CD4-positive, alpha-beta T cell treated with Interleukin-4 for 1 hour (primary cell): Measurements from ENCODE around the gene LTBP2.

Experiments used
- DNase-seq, 2 donors: peaks; one replicate each; pipeline ENCODE4 v3.0.0-alpha.2; 2020 to 2022

LTBP2 gene

GRCh38 chr14:74637178-74637550, 25.1 kb upstream of the LTBP2 start:
- DNase-seq, result no peak

DNA sequence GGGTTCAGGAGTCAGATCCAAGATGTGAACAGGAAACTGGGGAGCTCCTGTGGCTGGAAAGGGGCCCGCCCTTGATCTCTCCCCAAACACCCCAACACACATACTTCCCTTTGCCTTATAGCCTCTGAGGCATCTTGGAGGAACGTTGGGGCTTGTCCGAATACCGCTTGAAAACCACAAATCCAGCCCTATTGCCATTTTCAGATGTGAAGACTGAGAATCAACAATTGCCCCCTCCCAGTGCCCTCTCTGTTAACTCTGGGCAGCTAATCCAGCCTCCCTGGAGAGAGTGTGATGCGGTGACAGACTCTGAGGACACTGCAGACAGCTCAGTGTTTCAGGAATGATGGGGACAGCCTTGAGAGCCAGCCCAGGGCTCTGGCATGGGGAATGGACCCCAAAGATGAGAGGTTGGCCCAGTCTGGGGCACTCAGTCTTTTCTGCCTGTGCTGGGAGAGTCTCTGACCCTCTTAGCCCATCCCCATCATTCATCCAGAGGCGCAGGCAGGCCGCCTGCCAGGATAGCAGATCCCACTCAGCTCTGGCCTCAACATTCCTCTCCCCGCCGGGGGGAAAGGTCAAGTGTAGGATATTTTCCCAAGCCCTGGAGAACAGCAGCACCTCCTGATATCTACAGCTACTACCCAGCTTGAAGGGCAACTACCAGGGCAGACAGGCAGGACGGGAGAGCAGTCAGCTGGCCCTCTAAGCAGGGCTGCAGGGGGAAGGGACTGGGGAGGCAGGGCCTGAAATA, 24.6 kb upstream of the LTBP2 start:
- DNase-seq, result no peak

DNA sequence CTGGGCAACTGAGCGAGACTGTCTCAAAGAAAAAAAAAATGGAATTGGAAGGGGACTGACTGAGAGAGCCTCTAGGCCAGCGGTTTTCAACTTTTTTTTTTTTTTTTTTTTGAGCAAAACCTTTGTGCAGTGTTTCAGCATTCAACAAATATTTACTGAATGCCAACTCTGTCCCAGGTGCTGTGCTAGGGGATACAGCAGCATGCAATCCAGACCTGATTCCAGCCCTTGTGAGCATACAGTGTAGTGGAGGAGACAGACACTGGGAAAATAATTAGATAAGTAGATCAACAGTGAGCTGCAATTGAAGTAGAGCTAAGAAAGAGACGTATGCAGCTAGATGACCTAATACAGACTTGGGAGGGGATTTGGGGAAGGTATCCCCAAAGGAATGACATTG, 23.8 kb upstream of the LTBP2 start:
- no peak for DNase-seq

- no peak for DNase-seq
Observed at GRCh38 chr14:74634964-74635363, 22.9 kb upstream of the LTBP2 start.

GRCh38 chr14:74634481-74634880, 22.4 kb upstream of the LTBP2 start:
- DNase-seq, result no peak

GRCh38 chr14:74630881-74631690, 19.0 kb upstream of the LTBP2 start:
- no peak for DNase-seq

- DNase-seq, result no peak
Observed at GRCh38 chr14:74628418-74628817, 16.4 kb upstream of the LTBP2 start.

GRCh38 chr14:74627076-74627475, 15.0 kb upstream of the LTBP2 start:
- no peak for DNase-seq

DNA sequence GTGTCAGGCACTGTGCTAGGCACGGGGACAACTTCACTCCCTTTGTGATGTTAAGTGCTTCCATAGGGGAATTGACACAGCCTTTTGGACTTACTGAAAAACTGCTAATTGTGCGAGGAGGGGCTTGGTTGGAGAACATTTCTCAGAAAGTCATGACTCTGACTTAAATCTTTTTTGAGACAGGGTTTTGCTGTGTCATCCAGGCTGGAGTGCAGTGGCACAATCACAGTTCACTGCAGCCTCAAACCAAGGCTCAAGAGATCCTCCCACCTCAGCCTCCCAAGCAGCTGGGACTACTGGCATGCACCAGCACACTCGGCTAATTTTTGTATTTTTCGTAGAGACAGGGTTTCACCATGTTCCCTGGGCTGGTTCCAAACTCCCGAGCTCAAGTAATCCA, 10.2 kb upstream of the LTBP2 start:
- no peak for DNase-seq

DNA sequence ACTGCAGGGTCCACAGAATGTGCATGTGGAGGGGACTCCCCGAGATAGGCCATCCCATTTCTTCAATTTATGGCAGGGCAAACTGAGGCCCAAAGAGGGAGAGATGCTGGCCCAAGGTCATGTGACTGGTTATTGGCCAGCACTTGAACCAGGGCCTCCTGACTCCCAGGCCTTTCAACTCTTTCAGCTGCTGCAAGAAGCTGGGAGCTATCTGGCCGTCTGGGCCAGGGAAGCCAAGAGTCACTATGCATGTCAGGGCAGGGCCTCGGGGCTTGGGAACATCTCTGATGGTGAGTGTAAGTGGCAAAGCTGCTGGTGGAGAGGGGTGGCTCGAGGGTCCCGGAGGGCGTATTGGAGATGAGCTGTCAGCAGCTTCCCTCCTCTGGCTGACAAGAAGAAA, 9.5 kb upstream of the LTBP2 start:
- DNase-seq, result no peak

DNA sequence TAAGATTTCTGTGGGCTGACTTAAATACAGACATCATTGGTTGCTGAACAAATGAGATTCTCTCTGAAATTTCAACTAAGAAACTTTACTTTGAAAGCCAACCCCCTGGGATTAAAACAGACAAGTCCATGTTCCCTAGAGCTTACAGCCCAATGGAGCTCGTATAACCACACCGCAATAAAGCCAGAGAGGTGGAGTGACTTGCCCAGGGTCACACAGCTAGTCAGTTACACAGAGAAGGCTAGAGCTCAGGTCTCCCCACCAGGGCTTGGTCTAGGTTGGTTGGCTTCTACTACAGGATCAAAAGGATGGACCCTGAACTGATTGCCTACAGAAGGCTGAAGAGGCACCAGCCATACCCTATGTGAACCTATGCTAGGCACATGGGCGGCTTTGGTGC, 8.9 kb upstream of the LTBP2 start:
- DNase-seq, result no peak

- DNase-seq, result peak; percentile 20 to 42
Observed at GRCh38 chr14:74620497-74620921, 8.5 kb upstream of the LTBP2 start.

DNA sequence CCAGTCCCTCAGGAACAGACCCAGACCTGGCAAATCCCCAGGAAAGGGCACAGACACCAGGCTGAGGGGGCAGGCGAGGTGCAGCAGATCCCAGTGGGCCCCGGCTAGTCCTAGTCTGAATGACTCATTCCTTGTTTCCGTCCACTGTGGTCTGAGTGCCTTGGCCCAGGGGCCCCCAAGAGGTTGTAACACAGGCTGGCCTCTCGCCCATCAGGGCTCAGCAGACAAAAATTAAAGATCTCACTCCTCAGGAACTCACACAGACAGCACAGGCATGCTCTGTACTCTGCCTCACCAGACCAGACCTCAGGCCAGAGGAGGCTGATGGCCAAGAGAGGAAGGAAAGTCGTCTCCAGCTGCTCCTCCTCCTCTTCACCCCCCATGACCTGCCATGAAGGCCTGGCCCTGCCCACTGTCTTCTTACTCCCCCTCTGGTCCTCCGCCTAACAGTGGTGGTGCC, 7.7 kb upstream of the LTBP2 start:
- DNase-seq, result no peak

GRCh38 chr14:74618078-74618952, 6.3 kb upstream of the LTBP2 start:
- peak; percentile 75 to 80 for DNase-seq

- no peak for DNase-seq
Observed at GRCh38 chr14:74616996-74617700, 5.1 kb upstream of the LTBP2 start.

DNA sequence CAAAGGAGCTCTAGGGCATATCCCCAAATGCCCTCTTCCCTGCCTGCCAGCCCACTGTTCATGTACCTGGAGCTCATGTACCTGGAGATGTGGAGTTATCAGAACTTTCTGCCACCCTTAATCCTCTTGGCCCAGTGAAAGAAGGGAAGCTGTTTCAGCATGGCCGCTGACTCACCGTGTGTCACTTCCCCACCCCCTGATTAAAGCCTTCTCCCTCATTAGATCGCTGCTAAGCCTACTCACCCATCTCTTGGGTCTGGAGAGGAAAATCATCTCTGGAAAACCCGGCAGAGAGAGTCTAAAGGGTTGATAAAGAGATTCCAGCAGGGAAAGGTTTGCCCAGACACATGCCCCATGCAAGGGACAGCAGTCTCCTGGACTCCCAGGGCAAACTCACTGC, 4.5 kb upstream of the LTBP2 start:
- DNase-seq, result peak in 1 of 2 donors; percentile 54

- DNase-seq, result no peak
Observed at GRCh38 chr14:74615735-74616134, 3.7 kb upstream of the LTBP2 start.

GRCh38 chr14:74614508-74615495, 2.8 kb upstream of the LTBP2 start:
- DNase-seq, result no peak

DNA sequence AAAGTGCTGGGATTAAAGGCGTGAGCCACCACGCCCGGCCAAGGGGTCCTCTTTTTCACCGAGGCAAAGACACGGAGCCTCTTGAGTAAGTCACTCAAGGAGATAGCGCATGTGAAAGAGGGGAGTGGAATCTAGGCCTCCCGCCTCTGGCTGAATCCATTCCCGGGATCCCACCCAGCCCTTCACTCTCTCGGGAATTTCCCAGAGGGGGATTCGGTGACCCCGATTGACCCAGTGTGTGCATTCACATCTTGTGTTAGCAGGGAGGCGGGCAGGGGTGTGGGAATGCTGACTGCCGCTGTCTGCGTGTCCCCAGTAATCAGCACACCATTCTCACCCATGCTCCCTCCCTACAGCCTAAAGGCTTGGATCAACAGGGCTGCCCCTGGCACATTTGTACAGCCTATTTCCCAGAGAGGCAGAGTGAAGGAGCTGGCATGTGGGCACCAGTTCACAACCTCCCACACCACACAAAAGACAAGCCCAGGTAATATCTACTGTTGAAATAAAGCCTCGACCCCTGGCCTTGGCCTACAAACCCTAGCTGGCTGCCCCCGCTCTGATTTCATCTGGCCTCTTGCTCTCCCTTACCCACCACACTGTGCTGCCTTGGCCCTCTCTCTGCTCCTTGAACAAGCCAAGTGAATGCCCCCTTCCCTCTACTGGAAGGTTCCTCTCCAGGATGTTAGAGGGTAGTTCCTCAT, 1.3 kb upstream of the LTBP2 start:
- no peak for DNase-seq

GRCh38 chr14:74612350-74613021, 449 bp upstream of the LTBP2 start:
- DNase-seq, result peak; percentile 81 to 83
